DND-41 (cell line): ENCODE data around the gene TAP2.

ENCODE experiments used
- ATAC-seq: fragments of 200-7000 bp; cut with Tn5 transposase; 3 replicates; pipeline ENCODE4 v1.9.1; 2021; ENCODE audit warnings: low read depth; ENCODE audit not compliant: insufficient read depth
- DNase-seq: peaks from one replicate; pipeline ENCODE4 v3.0.0-alpha.2; 2020
- H2AFZ ChIP-seq: 2 replicates; pipeline ENCODE4 v1.6.0; 2012; ENCODE audit warnings: low read depth, low read length
- H3K27ac ChIP-seq: 2 replicates; pipeline ENCODE4 v1.5.1; 2012; ENCODE audit warnings: low read length, inconsistent platforms
- H3K27me3 ChIP-seq: fragments of 200-600 bp; sonication (generic); 2 replicates; pipeline ENCODE4 v1.6.0; 2012; ENCODE audit warnings: low read length, mild to moderate bottlenecking, inconsistent platforms; ENCODE audit not compliant: insufficient read depth, poor library complexity
- H3K36me3 ChIP-seq: 2 replicates; pipeline ENCODE4 v1.5.1; 2012; ENCODE audit warnings: low read length, inconsistent platforms; ENCODE audit not compliant: insufficient read depth
- H3K4me1 ChIP-seq: 2 replicates; pipeline ENCODE4 v1.5.1; 2012; ENCODE audit warnings: mild to moderate bottlenecking, low read length; ENCODE audit not compliant: insufficient read depth
- H3K4me2 ChIP-seq: 2 replicates; pipeline ENCODE4 v1.6.0; 2012; ENCODE audit warnings: mild to moderate bottlenecking, moderate library complexity, low read length, inconsistent platforms; ENCODE audit not compliant: insufficient read depth
- H3K4me3 ChIP-seq, 2 experiments: fragments of 200-600 bp in 1 of 2; shearing (Covaris generic) in 1 of 2; 2 replicates each; pipeline ENCODE4 v1.5.1; 2012 to 2016; ENCODE audit warnings: inconsistent platforms in 2 of 2, low read length in 2 of 2, mild to moderate bottlenecking in 2 of 2, low read depth in 1 of 2, moderate library complexity in 1 of 2
- H3K79me2 ChIP-seq: 2 replicates; pipeline ENCODE4 v1.6.0; 2012; ENCODE audit warnings: low read length, inconsistent platforms; ENCODE audit not compliant: insufficient read depth
- H3K9ac ChIP-seq: 2 replicates; pipeline ENCODE4 v1.6.0; 2012; ENCODE audit warnings: low read depth, mild to moderate bottlenecking, inconsistent platforms, low read length, moderate library complexity
- H3K9me3 ChIP-seq: 2 replicates; pipeline ENCODE4 v1.5.1; 2012; ENCODE audit warnings: low read length, moderate library complexity, mild to moderate bottlenecking, inconsistent platforms; ENCODE audit not compliant: insufficient read depth, severe bottlenecking
- H4K20me1 ChIP-seq: 2 replicates; pipeline ENCODE4 v1.6.0; 2012; ENCODE audit warnings: low read length; ENCODE audit not compliant: insufficient read depth
- EZH2 ChIP-seq: IDR thresholded peaks from 3 replicates; pipeline ENCODE4 v1.6.1; 2012; ENCODE audit warnings: borderline replicate concordance, low read depth, mild to moderate bottlenecking, moderate library complexity, low read length, inconsistent platforms; ENCODE audit not compliant: severe bottlenecking
- TF ChIP-seq, protein P1 (sequence below): IDR thresholded peaks from 2 replicates; pipeline ENCODE4 v1.5.1; 2012; ENCODE audit warnings: borderline replicate concordance, low read length, moderate library complexity, mild to moderate bottlenecking; ENCODE audit not compliant: poor library complexity, severe bottlenecking; ENCODE audit errors: extremely low read depth

TAP2 gene

DNA sequence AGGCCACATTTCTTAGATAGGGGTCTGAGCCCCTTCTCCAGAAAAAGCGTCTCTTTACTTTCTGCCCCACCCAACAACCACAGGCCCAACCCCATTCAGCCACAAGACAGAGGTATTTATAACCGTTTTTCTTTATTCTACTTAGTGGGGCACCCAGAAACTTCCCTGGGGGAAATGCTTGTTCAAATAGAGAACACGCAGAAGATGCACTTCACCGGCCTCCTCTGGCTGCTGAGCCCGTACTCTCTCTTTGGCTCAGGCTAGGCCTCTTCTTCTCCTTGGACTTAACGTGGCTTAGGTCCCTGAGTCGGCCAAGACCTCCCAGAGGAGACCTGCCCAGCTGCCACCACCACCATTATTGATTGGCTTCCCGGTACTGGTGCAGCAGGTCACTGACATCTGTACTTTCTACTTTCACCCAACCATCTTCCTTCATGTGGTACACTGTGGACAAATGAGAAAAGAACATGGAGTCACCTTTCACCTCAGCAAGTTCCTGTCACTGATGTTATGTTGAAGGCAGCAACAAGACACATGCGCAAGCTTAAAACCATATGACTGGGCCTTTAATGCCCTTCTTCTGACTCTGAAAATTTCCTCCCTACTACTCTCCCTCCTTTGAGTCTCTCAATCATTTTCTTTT is 2.2 kb upstream of the TAP2 start:
- no peak overlapping the region for H2AFZ ChIP-seq
- ATAC-seq: no peak
- H3K9ac ChIP-seq: no peak overlapping the region
- H3K36me3 ChIP-seq: peaks cover 36% of the 10 kb centered on the region
- no peak overlapping the region for H3K27ac ChIP-seq
- DNase-seq: peak; percentile 38
- no peaks in the 10 kb centered on the region for H3K27me3 ChIP-seq
- H3K4me3 ChIP-seq: no peak overlapping the region
- no peak overlapping the region for H3K4me2 ChIP-seq
- H3K79me2 ChIP-seq: peaks cover 31% of the 10 kb centered on the region
- H4K20me1 ChIP-seq: no peaks in the 10 kb centered on the region
- peaks cover 62% of the 10 kb centered on the region for H3K4me1 ChIP-seq
- H3K9me3 ChIP-seq: no peaks in the 10 kb centered on the region
- no peak for TF ChIP-seq EZH2
- TF ChIP-seq, protein P1, sequence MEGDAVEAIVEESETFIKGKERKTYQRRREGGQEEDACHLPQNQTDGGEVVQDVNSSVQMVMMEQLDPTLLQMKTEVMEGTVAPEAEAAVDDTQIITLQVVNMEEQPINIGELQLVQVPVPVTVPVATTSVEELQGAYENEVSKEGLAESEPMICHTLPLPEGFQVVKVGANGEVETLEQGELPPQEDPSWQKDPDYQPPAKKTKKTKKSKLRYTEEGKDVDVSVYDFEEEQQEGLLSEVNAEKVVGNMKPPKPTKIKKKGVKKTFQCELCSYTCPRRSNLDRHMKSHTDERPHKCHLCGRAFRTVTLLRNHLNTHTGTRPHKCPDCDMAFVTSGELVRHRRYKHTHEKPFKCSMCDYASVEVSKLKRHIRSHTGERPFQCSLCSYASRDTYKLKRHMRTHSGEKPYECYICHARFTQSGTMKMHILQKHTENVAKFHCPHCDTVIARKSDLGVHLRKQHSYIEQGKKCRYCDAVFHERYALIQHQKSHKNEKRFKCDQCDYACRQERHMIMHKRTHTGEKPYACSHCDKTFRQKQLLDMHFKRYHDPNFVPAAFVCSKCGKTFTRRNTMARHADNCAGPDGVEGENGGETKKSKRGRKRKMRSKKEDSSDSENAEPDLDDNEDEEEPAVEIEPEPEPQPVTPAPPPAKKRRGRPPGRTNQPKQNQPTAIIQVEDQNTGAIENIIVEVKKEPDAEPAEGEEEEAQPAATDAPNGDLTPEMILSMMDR: no peak

DNA sequence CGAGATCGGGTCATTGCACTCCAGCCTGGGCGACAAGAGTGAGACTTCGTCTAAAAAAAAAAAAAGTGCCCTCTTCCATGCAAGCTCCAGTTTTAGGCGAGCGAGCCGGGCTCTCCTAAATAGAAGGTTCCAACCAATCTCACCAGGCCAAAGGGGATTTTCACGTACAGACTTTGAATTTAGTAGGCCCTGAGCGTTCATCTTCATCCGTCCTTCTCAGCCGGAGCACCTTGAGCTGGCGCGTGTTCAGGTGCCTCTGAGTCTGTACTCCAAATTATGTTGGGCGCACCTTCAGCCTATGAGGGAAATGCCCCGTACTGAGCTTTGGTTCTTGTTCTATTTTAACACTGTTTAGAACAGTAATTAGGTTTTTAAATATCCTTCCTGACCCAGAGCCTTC is 817 bp upstream of the TAP2 start:
- no peak overlapping the region for H3K27ac ChIP-seq
- H3K4me2 ChIP-seq: no peak overlapping the region

DNA sequence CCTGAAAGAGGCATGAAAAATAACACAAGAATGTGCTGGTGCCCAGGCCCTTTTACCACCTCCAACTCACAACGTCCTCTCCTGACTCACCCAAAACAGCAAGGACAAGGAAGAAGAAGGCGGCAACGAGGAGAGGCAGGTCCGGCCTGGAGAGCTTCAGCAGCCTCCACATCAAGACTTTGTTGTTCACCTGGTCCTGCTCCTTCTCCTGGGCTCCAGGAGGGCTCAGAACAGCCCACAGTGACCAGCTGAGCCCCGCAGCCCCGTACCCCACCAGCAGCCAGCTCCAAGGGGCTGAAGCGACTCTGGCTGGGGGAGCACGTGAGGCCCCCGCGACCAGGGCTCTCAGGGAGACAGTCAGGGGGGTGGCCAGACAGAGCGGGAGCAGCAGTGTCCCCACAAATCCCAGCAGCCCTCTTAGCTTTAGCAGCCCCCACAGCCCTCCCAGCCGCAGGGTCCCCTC is 857 bp downstream of the TAP2 start:
- no peaks in the 10 kb centered on the region for H3K27me3 ChIP-seq
- no peak for ATAC-seq
- no peak for DNase-seq
- H3K36me3 ChIP-seq: peaks cover 57% of the 10 kb centered on the region
- H3K9ac ChIP-seq: peak overlapping the region; percentile 74
- no peaks in the 10 kb centered on the region for H3K9me3 ChIP-seq
- H4K20me1 ChIP-seq: no peaks in the 10 kb centered on the region
- H3K79me2 ChIP-seq: peaks cover 16% of the 10 kb centered on the region
- H2AFZ ChIP-seq: peak overlapping the region; percentile 81
- H3K4me1 ChIP-seq: peaks cover 42% of the 10 kb centered on the region
- TF ChIP-seq, protein P1: no peak
- TF ChIP-seq EZH2: no peak
- peak overlapping the region; percentile 97 for H3K4me2 ChIP-seq
- peak overlapping the region; percentile 90 for H3K27ac ChIP-seq
- H3K4me3 ChIP-seq: peak overlapping the region; percentile 42 to 82; a peak in 3 of 4 replicates

More for the DNA sequence above, 817 bp upstream of the TAP2 start:
- TF ChIP-seq, protein P1: no peak
- TF ChIP-seq EZH2: no peak
- Histone ChIP-seq H3K36me3 (peaks cover 48% of the 10 kb centered on the region), H3K79me2 (peaks cover 31% of the 10 kb centered on the region), H2AFZ (no peak overlapping the region), H4K20me1 (no peaks in the 10 kb centered on the region), H3K4me1 (peaks cover 50% of the 10 kb centered on the region), H3K4me3 (no peak overlapping the region), H3K27me3 (no peaks in the 10 kb centered on the region), H3K9ac (no peak overlapping the region; the same call in 1 of the 2 replicates), H3K9me3 (no peaks in the 10 kb centered on the region)
- ATAC-seq: no peak
- DNase-seq: no peak
